Measurements from ENCODE around the gene SSX2IP. TPM values are rescaled to one million over a fixed set of nuclear protein-coding genes. Genes with fewer than 3 reads are reported as not detected.

Gene SSX2IP
- total RNA-seq, 1 donor from 2014 or later, result 11.9 TPM

DNA sequence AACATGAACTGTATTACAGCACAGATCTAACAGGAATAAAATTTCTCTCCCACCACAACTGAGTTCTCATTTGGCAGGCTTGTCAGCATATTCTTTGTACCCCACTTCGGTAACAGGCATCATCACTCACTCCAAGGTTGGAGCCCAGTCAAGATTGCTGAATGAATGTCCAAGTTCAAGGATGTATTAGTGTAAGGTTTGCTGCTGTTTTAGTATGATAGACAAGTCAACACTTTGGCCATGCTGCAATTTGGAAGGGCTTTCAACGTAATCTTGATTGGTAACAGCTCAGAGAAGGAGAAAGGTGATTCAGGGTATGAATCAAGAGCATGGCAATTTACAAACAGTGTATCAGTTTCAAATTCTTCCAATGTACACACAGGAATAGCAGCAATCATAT lies 6.8 kb downstream of the SSX2IP start:
- H3K27ac ChIP-seq (replicated peaks), result no peak overlapping the region
- DNase-seq, result no peak
- H3K9me3 ChIP-seq (replicated peaks), result no peaks in the 10 kb centered on the region
- no peaks in the 10 kb centered on the region for H3K36me3 ChIP-seq
- intact Hi-C loops (cut with micrococcal nuclease), result no loop called here
- no peak overlapping the region for H3K4me3 ChIP-seq
- H3K27me3 ChIP-seq (ENCODE audit: low read depth), result no peaks in the 10 kb centered on the region
- peaks cover 13% of the 10 kb centered on the region for H3K4me1 ChIP-seq
- TF ChIP-seq, protein P1, sequence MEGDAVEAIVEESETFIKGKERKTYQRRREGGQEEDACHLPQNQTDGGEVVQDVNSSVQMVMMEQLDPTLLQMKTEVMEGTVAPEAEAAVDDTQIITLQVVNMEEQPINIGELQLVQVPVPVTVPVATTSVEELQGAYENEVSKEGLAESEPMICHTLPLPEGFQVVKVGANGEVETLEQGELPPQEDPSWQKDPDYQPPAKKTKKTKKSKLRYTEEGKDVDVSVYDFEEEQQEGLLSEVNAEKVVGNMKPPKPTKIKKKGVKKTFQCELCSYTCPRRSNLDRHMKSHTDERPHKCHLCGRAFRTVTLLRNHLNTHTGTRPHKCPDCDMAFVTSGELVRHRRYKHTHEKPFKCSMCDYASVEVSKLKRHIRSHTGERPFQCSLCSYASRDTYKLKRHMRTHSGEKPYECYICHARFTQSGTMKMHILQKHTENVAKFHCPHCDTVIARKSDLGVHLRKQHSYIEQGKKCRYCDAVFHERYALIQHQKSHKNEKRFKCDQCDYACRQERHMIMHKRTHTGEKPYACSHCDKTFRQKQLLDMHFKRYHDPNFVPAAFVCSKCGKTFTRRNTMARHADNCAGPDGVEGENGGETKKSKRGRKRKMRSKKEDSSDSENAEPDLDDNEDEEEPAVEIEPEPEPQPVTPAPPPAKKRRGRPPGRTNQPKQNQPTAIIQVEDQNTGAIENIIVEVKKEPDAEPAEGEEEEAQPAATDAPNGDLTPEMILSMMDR (IDR thresholded peaks at IDR 0.05; ENCODE audit: borderline replicate concordance), result no peak

DNA sequence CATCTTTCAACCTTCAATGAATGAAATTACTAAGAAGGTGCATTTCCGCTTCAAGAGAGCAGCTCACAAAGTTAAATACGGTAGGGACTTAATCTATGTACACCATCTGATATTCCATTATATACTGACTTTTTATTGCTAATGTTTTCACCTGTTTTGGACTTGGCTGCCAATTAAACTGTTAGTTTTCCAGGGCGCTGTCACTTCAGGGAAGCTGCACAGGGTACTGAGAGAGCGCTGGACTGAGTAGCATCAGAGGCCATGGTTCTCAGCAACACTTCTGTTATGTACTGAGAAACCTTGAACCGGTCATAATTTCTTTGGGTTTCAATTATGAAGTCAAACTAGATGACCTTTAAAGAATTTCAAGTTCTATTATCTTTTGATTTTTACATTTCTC lies 8.2 kb downstream of the SSX2IP start:
- Histone ChIP-seq H3K4me3 (no peak overlapping the region), H3K36me3 (no peaks in the 10 kb centered on the region), H3K27me3 (ENCODE audit: low read depth) (no peaks in the 10 kb centered on the region), H3K4me1 (peaks cover 5% of the 10 kb centered on the region), H3K27ac (replicated peaks) (no peak overlapping the region), H3K9me3 (replicated peaks) (no peaks in the 10 kb centered on the region)
- TF ChIP-seq, protein P1 (IDR thresholded peaks at IDR 0.05; ENCODE audit: borderline replicate concordance), result no peak
- intact Hi-C loops (cut with micrococcal nuclease), result no loop called here
- DNase-seq, result no peak

GRCh38 chr1:84677415-84678099 lies 12.7 kb downstream of the SSX2IP start:
- DNase-seq, result no peak
- Histone ChIP-seq H3K36me3 (no peaks in the 10 kb centered on the region), H3K9me3 (replicated peaks) (no peaks in the 10 kb centered on the region), H3K27ac (replicated peaks) (no peak overlapping the region), H3K4me3 (no peak overlapping the region), H3K27me3 (ENCODE audit: low read depth) (no peaks in the 10 kb centered on the region), H3K4me1 (no peaks in the 10 kb centered on the region)
- TF ChIP-seq, protein P1 (IDR thresholded peaks at IDR 0.05; ENCODE audit: borderline replicate concordance), result no peak
- intact Hi-C loops (cut with micrococcal nuclease), result no loop called here

DNA sequence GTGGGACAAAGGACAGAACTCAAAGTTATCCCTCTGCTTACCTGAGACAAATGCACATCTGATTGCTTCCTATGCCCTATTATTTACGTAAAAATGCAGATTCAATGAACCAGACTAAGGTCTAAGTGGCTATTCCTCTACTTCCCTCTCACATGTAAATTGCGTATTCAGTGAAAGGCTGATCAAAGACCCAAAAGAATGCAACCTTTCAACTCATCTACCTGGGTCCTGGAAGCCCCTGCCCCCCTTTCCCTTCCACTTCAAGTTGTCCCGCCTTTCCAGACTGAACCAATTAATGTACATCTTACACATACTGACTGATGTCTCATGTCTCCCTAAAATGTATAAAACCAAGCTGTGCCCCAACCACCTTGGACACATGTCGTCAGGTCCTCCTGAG lies 14.6 kb downstream of the SSX2IP start:
- TF ChIP-seq, protein P1 (IDR thresholded peaks at IDR 0.05; ENCODE audit: borderline replicate concordance), result no peak
- no peaks in the 10 kb centered on the region for H3K27me3 ChIP-seq (ENCODE audit: low read depth)
- no peaks in the 10 kb centered on the region for H3K9me3 ChIP-seq (replicated peaks)
- intact Hi-C loops (cut with micrococcal nuclease), result no loop called here
- DNase-seq, result no peak
- H3K27ac ChIP-seq (replicated peaks), result no peak overlapping the region
- H3K4me1 ChIP-seq, result no peaks in the 10 kb centered on the region
- no peak overlapping the region for H3K4me3 ChIP-seq
- H3K36me3 ChIP-seq, result no peaks in the 10 kb centered on the region

DNA sequence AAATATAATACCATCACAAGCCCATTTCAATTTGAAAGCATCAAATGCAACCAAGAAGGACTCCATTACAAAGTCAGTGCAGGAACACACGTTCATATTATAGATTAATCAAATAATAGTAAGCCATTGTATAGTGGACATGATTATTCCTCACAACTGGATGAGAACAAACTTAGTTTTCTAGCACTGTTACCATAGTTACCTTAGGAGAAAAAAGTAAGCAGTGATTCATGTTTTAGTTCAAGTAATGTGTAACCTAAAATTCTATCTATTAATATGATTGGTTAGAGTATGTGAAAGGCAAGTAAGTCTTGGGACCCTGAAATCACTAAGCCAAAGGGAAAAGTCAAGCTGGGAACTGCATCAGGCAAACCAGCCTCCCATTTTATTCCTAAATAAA lies 15.2 kb downstream of the SSX2IP start:
- DNase-seq, result no peak
- TF ChIP-seq, protein P1 (IDR thresholded peaks at IDR 0.05; ENCODE audit: borderline replicate concordance), result no peak
- no peak overlapping the region for H3K27ac ChIP-seq (replicated peaks)
- no peaks in the 10 kb centered on the region for H3K4me1 ChIP-seq
- H3K27me3 ChIP-seq (ENCODE audit: low read depth), result no peaks in the 10 kb centered on the region
- H3K36me3 ChIP-seq, result no peaks in the 10 kb centered on the region
- no peak overlapping the region for H3K4me3 ChIP-seq
- no peaks in the 10 kb centered on the region for H3K9me3 ChIP-seq (replicated peaks)
- intact Hi-C loops (cut with micrococcal nuclease), result no loop called here

Measured in left ventricle myocardium inferior (tissue), 1 donor.